GM12874 (cell line): Measurements from ENCODE around the gene SLC49A3.

Source experiments
- TF ChIP-seq, protein P1 (sequence below): IDR thresholded peaks from 2 replicates; pipeline ENCODE4 v1.5.1; 2011; ENCODE audit warnings: low read depth, mild to moderate bottlenecking, control low read depth, low read length, moderate library complexity; ENCODE audit not compliant: insufficient read depth

The SLC49A3 gene

DNA sequence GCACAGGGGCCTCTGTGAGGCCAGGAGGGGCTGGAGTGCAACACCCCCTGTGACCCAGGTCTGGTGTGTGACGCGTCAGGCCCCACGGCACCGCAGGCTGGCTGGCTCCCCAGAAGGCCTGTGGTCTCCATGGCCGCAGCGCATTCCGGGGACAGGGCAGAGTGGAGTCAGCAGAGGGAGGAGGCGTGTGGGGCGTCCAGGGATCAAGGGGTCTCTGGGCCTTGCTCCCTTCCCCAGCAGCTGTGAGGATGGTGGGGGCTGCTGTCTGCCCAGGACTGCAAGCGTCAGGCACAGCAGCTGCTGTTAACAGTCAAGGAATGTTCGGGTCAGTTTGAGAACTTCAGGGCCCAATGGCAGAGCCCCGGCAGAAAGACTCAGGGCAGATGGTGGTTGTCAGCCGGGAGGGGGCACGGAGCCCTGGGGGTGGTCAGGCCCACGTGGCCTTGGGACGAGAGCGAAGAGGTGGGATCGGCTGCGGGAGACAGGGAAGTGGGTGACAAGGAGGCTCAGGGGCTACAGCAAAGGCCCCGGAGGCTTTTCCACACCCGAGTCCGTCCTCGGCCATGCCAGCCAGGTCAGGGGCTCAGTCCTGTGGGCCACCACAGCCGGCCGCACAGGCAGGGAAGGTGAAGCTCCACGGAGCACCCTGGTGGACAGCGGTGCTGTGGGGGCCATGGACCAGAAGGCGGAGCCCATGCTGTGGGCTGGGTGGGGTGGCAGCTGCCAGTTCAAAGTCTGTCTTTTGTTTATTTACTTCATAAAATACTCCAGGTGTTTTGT is 35.0 kb upstream of the SLC49A3 start:
- TF ChIP-seq, protein P1, sequence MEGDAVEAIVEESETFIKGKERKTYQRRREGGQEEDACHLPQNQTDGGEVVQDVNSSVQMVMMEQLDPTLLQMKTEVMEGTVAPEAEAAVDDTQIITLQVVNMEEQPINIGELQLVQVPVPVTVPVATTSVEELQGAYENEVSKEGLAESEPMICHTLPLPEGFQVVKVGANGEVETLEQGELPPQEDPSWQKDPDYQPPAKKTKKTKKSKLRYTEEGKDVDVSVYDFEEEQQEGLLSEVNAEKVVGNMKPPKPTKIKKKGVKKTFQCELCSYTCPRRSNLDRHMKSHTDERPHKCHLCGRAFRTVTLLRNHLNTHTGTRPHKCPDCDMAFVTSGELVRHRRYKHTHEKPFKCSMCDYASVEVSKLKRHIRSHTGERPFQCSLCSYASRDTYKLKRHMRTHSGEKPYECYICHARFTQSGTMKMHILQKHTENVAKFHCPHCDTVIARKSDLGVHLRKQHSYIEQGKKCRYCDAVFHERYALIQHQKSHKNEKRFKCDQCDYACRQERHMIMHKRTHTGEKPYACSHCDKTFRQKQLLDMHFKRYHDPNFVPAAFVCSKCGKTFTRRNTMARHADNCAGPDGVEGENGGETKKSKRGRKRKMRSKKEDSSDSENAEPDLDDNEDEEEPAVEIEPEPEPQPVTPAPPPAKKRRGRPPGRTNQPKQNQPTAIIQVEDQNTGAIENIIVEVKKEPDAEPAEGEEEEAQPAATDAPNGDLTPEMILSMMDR = no peak

DNA sequence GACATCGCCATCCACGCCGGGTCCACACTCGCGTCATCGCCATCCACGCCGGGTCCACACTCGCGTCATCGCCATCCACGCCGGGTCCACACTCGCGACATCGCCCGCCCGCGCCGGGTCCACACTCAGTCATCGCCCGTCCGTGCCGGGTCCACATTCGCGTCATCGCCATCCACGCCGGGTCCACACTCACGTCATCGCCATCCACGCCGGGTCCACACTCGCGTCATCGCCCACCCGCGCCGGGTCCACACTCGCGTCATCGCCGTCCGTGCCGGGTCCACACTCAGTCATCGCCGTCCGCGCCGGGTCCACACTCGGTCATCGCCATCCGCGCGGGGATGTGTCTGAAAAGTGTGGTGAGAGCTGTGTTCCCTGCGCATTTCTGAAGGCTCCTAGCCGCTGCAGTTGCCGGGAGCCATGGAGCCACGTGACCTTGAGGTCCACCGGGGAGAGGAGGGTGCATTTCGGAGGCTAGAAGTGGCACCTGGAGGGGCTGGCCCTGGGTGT is 34.0 kb upstream of the SLC49A3 start:
- TF ChIP-seq, protein P1 = no peak

DNA sequence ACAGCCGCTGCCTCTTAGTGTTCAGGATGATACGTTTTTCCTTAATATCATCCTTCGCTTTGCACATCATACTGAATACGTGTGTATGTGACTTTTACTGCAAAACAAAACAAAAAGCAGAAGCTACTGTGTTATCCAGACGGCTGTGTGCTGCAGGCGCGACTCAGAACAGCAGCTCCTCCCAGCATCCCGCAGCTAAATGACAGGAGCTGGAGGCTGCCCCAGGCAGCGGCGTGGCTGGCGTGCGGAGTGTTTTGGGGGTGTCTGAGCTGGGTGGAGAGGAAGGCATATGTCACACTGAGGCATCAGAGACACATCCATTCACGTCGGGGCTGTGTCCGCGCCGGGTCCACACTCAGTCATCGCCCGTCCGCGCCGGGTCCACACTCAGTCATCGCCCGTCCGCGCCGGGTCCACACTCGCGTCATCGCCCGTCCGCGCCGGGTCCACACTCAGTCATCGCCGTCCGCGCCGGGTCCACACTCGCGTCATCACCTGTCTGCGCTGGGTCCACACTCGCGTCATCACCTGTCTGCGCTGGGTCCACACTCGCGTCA is 33.3 kb upstream of the SLC49A3 start:
- TF ChIP-seq, protein P1 = no peak

DNA sequence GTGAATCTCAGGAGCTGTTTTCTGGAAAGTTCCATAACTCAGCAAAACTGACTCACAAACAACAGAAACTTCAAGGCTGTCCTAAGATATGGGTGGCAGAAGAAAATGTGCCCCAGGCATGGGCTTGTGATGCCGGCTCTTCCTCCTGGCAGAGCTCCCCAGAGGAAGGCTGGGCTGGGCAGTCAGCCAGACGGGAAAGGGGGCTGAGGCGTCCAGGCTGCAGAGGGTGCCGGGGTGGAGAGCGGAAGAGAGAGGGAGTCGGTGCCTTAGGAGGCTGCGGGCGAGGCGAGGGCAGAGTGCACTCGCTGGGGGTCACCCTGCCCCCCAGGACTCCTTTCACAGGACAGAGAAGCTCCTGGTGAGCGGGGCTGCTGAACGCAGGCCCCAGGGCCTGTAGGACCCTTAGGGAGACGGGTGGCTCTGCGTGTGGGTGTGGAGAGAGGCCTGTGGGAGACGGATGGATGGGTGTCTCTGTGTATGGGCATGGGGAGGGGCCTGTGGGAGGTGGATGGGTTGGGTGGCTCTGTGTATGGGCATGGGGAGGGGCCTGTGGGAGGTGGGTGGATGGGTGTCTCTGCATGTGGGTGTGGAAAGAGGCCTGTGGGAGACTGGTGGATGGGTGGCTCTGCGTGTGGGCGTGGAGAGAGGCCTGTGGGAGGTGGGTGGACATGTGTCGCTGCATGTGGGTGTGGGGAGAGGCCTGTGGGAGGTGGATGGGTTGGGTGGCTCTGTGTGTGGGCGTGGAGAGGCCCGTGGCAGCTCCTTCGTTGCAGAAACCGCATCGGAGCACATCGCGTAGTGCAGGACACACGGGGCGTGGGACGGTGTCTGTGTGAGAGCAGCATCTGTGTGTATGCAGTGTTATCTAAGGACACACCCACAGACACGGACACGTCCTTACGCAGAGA is 32.6 kb upstream of the SLC49A3 start:
- TF ChIP-seq, protein P1 = no peak

DNA sequence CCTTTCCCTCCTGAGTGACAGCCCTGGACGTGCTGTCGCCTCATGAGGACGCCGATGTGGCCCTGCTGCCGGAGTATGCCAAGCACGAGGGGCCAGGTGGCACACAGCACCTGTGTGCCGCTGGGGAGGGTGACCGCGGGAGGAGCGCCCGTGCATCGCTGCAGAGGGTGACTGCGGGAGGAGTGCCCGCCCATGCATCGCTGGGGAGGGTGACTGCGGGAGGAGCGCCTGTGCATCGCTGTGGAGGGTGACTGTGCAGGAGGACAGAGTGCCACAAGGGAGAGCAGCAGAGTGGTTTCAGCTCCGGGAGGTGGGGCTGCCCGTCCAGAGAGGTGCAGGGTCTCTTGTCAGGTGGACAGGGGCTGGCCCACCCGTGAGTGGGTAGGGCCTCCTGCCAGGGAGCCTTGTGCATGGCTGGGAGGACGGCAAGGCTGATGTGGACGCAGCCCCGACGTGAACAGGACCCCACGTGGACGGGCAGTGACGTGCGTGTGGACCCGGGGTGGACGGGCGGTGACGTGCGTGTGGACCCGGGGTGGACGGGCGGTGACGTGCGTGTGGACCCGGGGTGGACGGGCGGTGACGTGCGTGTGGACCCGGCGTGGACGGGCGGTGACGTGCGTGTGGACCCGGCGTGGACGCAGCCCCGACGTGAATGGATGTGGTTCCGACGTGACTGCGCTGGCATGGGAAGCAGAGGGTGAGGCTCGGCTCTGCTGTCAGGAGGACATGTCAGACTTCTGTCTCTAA is 31.3 kb upstream of the SLC49A3 start:
- TF ChIP-seq, protein P1 = no peak

DNA sequence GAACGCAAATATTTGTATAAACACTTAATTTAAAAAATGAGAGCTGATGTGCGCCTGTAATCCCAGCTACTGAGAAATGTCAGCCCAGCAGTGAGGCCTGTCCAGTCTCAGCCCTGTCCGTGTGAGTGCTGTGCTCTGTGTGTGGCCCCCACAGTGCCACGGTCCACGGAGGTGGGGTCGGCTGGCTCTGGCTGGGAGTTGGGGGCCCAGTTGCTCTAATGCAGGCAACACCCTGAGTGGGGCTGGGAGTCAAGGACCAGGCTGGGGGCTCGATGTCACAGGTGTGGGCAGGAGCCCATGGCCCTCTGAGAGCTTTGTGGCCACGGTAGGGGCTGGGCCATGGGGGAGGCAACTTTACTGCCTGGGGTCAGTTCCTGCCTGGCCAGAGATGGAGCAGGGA is 29.5 kb upstream of the SLC49A3 start:
- TF ChIP-seq, protein P1 = no peak
